GM12874 (cell line): Measurements from ENCODE around the gene VASP.

Experiments used
- CTCF ChIP-seq: IDR thresholded peaks from 2 replicates; pipeline ENCODE4 v1.5.1; 2011; ENCODE audit warnings: low read depth, mild to moderate bottlenecking, control low read depth, low read length, moderate library complexity; ENCODE audit not compliant: insufficient read depth

VASP gene

GRCh38 chr19:45471111-45471930 is 36.0 kb upstream of the VASP start:
- no peak for TF ChIP-seq CTCF

- TF ChIP-seq CTCF: no peak
These were observed 35.2 kb upstream of the VASP start for GRCh38 chr19:45471931-45472562.

GRCh38 chr19:45472563-45473366 is 34.5 kb upstream of the VASP start:
- no peak for TF ChIP-seq CTCF

- TF ChIP-seq CTCF: no peak
These were observed 34.0 kb upstream of the VASP start for GRCh38 chr19:45473367-45473681.

- no peak for TF ChIP-seq CTCF
These were observed 33.3 kb upstream of the VASP start for GRCh38 chr19:45473682-45474605.

GRCh38 chr19:45474606-45475521 is 32.4 kb upstream of the VASP start:
- TF ChIP-seq CTCF: no peak
